DOHH2 (cell line): ENCODE data around the gene RNU1-3.
A peak's percentile ranks its signal among the peaks of the same experiment; 100 is the strongest.
"Not testable (repeated sequence)": the region's sequence is repeated elsewhere in the genome, so short reads cannot be mapped to it uniquely, and the experiment has no call there.

Experiments
- H3F3A ChIP-seq: fragments of 200-600 bp; sonication (generic), shearing (Covaris generic); 2 replicates; pipeline ENCODE4 v1.6.0; 2016; ENCODE audit warnings: antibody characterized with exemption, mild to moderate bottlenecking; ENCODE audit not compliant: control insufficient read depth, insufficient read depth
- H3K27ac ChIP-seq: fragments of 200-600 bp; sonication (generic); 2 replicates; pipeline ENCODE4 v1.5.1; 2014; ENCODE audit warnings: low read depth, mild to moderate bottlenecking, low read length, moderate library complexity
- H3K27me3 ChIP-seq: fragments of 200-600 bp; sonication (generic); 2 replicates; pipeline ENCODE4 v1.6.1; 2014; ENCODE audit warnings: mild to moderate bottlenecking, low read length, mixed read lengths; ENCODE audit not compliant: control insufficient read depth
- H3K36me3 ChIP-seq: fragments of 200-600 bp; sonication (generic); 2 replicates; pipeline ENCODE4 v1.6.1; 2014; ENCODE audit warnings: mild to moderate bottlenecking, low read length, moderate library complexity, mixed read lengths; ENCODE audit not compliant: control insufficient read depth
- H3K4me1 ChIP-seq: fragments of 200-600 bp; sonication (generic); 2 replicates; pipeline ENCODE4 v1.6.1; 2014; ENCODE audit warnings: mild to moderate bottlenecking, low read length, mixed read lengths; ENCODE audit not compliant: control insufficient read depth
- H3K4me2 ChIP-seq: fragments of 200-600 bp; sonication (generic); 2 replicates; pipeline ENCODE4 v1.6.0; 2014; ENCODE audit warnings: mild to moderate bottlenecking, low read length, moderate library complexity
- H3K4me3 ChIP-seq: fragments of 200-600 bp; sonication (generic); 2 replicates; pipeline ENCODE4 v1.5.1; 2014; ENCODE audit warnings: mild to moderate bottlenecking, low read length, mixed read lengths
- H3K79me2 ChIP-seq: fragments of 200-600 bp; sonication (generic); 2 replicates; pipeline ENCODE4 v1.6.1; 2014; ENCODE audit warnings: mild to moderate bottlenecking, low read length, mixed read lengths; ENCODE audit not compliant: control insufficient read depth
- H3K9me2 ChIP-seq: fragments of 200-600 bp; sonication (generic); replicated peaks from 2 replicates; pipeline ENCODE4 v1.6.1; 2014; ENCODE audit warnings: mild to moderate bottlenecking, low read length, mixed read lengths; ENCODE audit not compliant: control insufficient read depth
- H3K9me3 ChIP-seq: fragments of 200-600 bp; sonication (generic); 2 replicates; pipeline ENCODE4 v1.6.1; 2014; ENCODE audit warnings: antibody characterized with exemption, low read length, mixed read lengths; ENCODE audit not compliant: control insufficient read depth, insufficient read depth
- H4K20me1 ChIP-seq: fragments of 200-600 bp; sonication (generic); 2 replicates; pipeline ENCODE4 v1.6.0; 2014; ENCODE audit warnings: low read depth, mild to moderate bottlenecking, antibody characterized with exemption, low read length, moderate library complexity; ENCODE audit not compliant: control insufficient read depth, insufficient read depth

The RNU1-3 gene

GRCh38 chr1:16675118-16675510, 8.4 kb upstream of the RNU1-3 start:
- Histone ChIP-seq H3K4me1 (peaks cover 34% of the 10 kb centered on the region), H3K27ac (peak overlapping the region; percentile 70), H3K4me2 (peak overlapping the region; percentile 56)
- H3K36me3 ChIP-seq, H4K20me1 ChIP-seq, H3K79me2 ChIP-seq, H3K27me3 ChIP-seq, H3K9me2 ChIP-seq, H3K4me3 ChIP-seq, H3K9me3 ChIP-seq, H3F3A ChIP-seq: not testable (repeated sequence)

- not testable (repeated sequence) for H3K4me2 ChIP-seq, H3K4me3 ChIP-seq, H3K79me2 ChIP-seq, H3F3A ChIP-seq, H3K9me2 ChIP-seq, H3K9me3 ChIP-seq, H3K27ac ChIP-seq, H3K27me3 ChIP-seq, H4K20me1 ChIP-seq, H3K36me3 ChIP-seq
- H3K4me1 ChIP-seq: peaks cover 34% of the 10 kb centered on the region
Observed at GRCh38 chr1:16673976-16674375, 7.2 kb upstream of the RNU1-3 start.

- H3K79me2 ChIP-seq, H3K4me1 ChIP-seq, H3K4me3 ChIP-seq, H3K36me3 ChIP-seq, H3K9me2 ChIP-seq, H3F3A ChIP-seq, H3K9me3 ChIP-seq, H4K20me1 ChIP-seq, H3K27ac ChIP-seq, H3K27me3 ChIP-seq, H3K4me2 ChIP-seq: not testable (repeated sequence)
Observed at GRCh38 chr1:16665836-16666235, 912 bp downstream of the RNU1-3 start.

- H3K27ac ChIP-seq, H3K9me2 ChIP-seq, H3F3A ChIP-seq, H3K79me2 ChIP-seq, H3K4me3 ChIP-seq, H4K20me1 ChIP-seq, H3K36me3 ChIP-seq, H3K9me3 ChIP-seq, H3K4me1 ChIP-seq, H3K27me3 ChIP-seq, H3K4me2 ChIP-seq: not testable (repeated sequence)
Observed at GRCh38 chr1:16658234-16658633, 8.5 kb downstream of the RNU1-3 start.

GRCh38 chr1:16656981-16657683, 9.6 kb downstream of the RNU1-3 start:
- not testable (repeated sequence) for H3F3A ChIP-seq, H4K20me1 ChIP-seq, H3K4me3 ChIP-seq, H3K79me2 ChIP-seq, H3K4me1 ChIP-seq, H3K27me3 ChIP-seq, H3K36me3 ChIP-seq, H3K27ac ChIP-seq, H3K9me3 ChIP-seq, H3K9me2 ChIP-seq, H3K4me2 ChIP-seq

GRCh38 chr1:16656574-16656973, 10.2 kb downstream of the RNU1-3 start:
- not testable (repeated sequence) for H3K79me2 ChIP-seq, H3K27ac ChIP-seq, H3K4me3 ChIP-seq, H3K27me3 ChIP-seq, H3K9me2 ChIP-seq, H3K4me1 ChIP-seq, H3K36me3 ChIP-seq, H4K20me1 ChIP-seq, H3K4me2 ChIP-seq, H3K9me3 ChIP-seq, H3F3A ChIP-seq

- H3K36me3 ChIP-seq, H3K79me2 ChIP-seq, H3K4me3 ChIP-seq, H3K27me3 ChIP-seq, H4K20me1 ChIP-seq, H3K27ac ChIP-seq, H3K9me2 ChIP-seq, H3K4me1 ChIP-seq, H3F3A ChIP-seq, H3K4me2 ChIP-seq, H3K9me3 ChIP-seq: not testable (repeated sequence)
Observed at GRCh38 chr1:16651560-16651959, 15.2 kb downstream of the RNU1-3 start.

GRCh38 chr1:16649960-16650359, 16.8 kb downstream of the RNU1-3 start:
- H4K20me1 ChIP-seq, H3K9me3 ChIP-seq, H3K79me2 ChIP-seq, H3K4me3 ChIP-seq, H3K27ac ChIP-seq, H3K4me2 ChIP-seq, H3K4me1 ChIP-seq, H3F3A ChIP-seq, H3K27me3 ChIP-seq, H3K9me2 ChIP-seq, H3K36me3 ChIP-seq: not testable (repeated sequence)
